ENCODE measurements around the gene VIPR1.

Gene VIPR1

GRCh38 chr3:42533161-42533897, 30.9 kb downstream of the VIPR1 start:
- no peak for TF ChIP-seq EZH2phosphoT487 (conservative IDR thresholded peaks at IDR 0.05; ENCODE audit: low read length)
- no peak for TF ChIP-seq CTCF (IDR thresholded peaks at IDR 0.05; ENCODE audit: insufficient read depth, low read length, poor library complexity, severe bottlenecking)
- Histone ChIP-seq H3K4me3 (ENCODE audit: insufficient read depth, low read length, poor library complexity, severe bottlenecking) (no peak overlapping the region), H3K27ac (ENCODE audit: low read depth, low read length) (no peak overlapping the region), H3F3A (ENCODE audit: insufficient read depth) (no peaks in the 10 kb centered on the region), H4K20me1 (ENCODE audit: low read depth, low read length) (no peaks in the 10 kb centered on the region), H3K9me3 (ENCODE audit: insufficient read depth, low read length) (no peaks in the 10 kb centered on the region), H3K36me3 (ENCODE audit: low read length) (no peaks in the 10 kb centered on the region), H3K9me2 (replicated peaks; ENCODE audit: insufficient read depth, low read length) (no peaks in the 10 kb centered on the region), H3K27me3 (ENCODE audit: low read length) (no peaks in the 10 kb centered on the region), H3K4me2 (ENCODE audit: low read depth, low read length, poor library complexity, severe bottlenecking) (no peak overlapping the region), H3K9ac (ENCODE audit: low read length) (no peak overlapping the region), H2AFZ (ENCODE audit: low read depth, low read length, severe bottlenecking) (no peak overlapping the region), H3K79me2 (ENCODE audit: insufficient read depth, low read length) (no peaks in the 10 kb centered on the region)

- no peak overlapping the region for H3K9ac ChIP-seq (ENCODE audit: low read length)
- no peaks in the 10 kb centered on the region for H3K9me2 ChIP-seq (replicated peaks; ENCODE audit: insufficient read depth, low read length)
- H3K4me3 ChIP-seq (ENCODE audit: insufficient read depth, low read length, poor library complexity, severe bottlenecking): no peak overlapping the region
- H3K4me2 ChIP-seq (ENCODE audit: low read depth, low read length, poor library complexity, severe bottlenecking): no peak overlapping the region
- H3K9me3 ChIP-seq (ENCODE audit: insufficient read depth, low read length): no peaks in the 10 kb centered on the region
- no peaks in the 10 kb centered on the region for H4K20me1 ChIP-seq (ENCODE audit: low read depth, low read length)
- no peaks in the 10 kb centered on the region for H3K36me3 ChIP-seq (ENCODE audit: low read length)
- H3K27me3 ChIP-seq (ENCODE audit: low read length): no peaks in the 10 kb centered on the region
- H2AFZ ChIP-seq (ENCODE audit: low read depth, low read length, severe bottlenecking): no peak overlapping the region
- no peak overlapping the region for H3K27ac ChIP-seq (ENCODE audit: low read depth, low read length)
- no peaks in the 10 kb centered on the region for H3K79me2 ChIP-seq (ENCODE audit: insufficient read depth, low read length)
- TF ChIP-seq CTCF (IDR thresholded peaks at IDR 0.05; ENCODE audit: insufficient read depth, low read length, poor library complexity, severe bottlenecking): peak; percentile 46
- no peak for TF ChIP-seq EZH2phosphoT487 (conservative IDR thresholded peaks at IDR 0.05; ENCODE audit: low read length)
- no peaks in the 10 kb centered on the region for H3F3A ChIP-seq (ENCODE audit: insufficient read depth)
These were observed 33.7 kb downstream of the VIPR1 start for GRCh38 chr3:42535981-42536784.

- Histone ChIP-seq H3K36me3 (ENCODE audit: low read length) (no peaks in the 10 kb centered on the region), H3K79me2 (ENCODE audit: insufficient read depth, low read length) (no peaks in the 10 kb centered on the region), H2AFZ (ENCODE audit: low read depth, low read length, severe bottlenecking) (no peak overlapping the region), H3K4me3 (ENCODE audit: insufficient read depth, low read length, poor library complexity, severe bottlenecking) (no peak overlapping the region), H3F3A (ENCODE audit: insufficient read depth) (no peaks in the 10 kb centered on the region), H4K20me1 (ENCODE audit: low read depth, low read length) (no peaks in the 10 kb centered on the region), H3K27ac (ENCODE audit: low read depth, low read length) (no peak overlapping the region), H3K27me3 (ENCODE audit: low read length) (no peaks in the 10 kb centered on the region), H3K9me3 (ENCODE audit: insufficient read depth, low read length) (no peaks in the 10 kb centered on the region), H3K9ac (ENCODE audit: low read length) (no peak overlapping the region), H3K9me2 (replicated peaks; ENCODE audit: insufficient read depth, low read length) (no peaks in the 10 kb centered on the region), H3K4me2 (ENCODE audit: low read depth, low read length, poor library complexity, severe bottlenecking) (no peak overlapping the region)
- TF ChIP-seq CTCF (IDR thresholded peaks at IDR 0.05; ENCODE audit: insufficient read depth, low read length, poor library complexity, severe bottlenecking) (no peak), EZH2phosphoT487 (conservative IDR thresholded peaks at IDR 0.05; ENCODE audit: low read length) (no peak)
These were observed 34.9 kb downstream of the VIPR1 start for GRCh38 chr3:42537350-42537749.

Data from SU-DHL-6 (cell line).